GM19372 (cell line): ENCODE measurements around the gene CATSPERD.
"Not testable (repeated sequence)": the region's sequence is repeated elsewhere in the genome, so short reads cannot be mapped to it uniquely, and the experiment has no call there.

Experiments used
- ATAC-seq: cut with Tn5 transposase; IDR thresholded peaks from one replicate; pipeline ENCODE4 v1.9.1; 2021; ENCODE audit warnings: mild to moderate bottlenecking, low read depth, moderate library complexity; ENCODE audit not compliant: unreplicated experiment

Gene CATSPERD

GRCh38 chr19:5697022-5697889 lies 23.2 kb upstream of the CATSPERD start:
- no peak for ATAC-seq

DNA sequence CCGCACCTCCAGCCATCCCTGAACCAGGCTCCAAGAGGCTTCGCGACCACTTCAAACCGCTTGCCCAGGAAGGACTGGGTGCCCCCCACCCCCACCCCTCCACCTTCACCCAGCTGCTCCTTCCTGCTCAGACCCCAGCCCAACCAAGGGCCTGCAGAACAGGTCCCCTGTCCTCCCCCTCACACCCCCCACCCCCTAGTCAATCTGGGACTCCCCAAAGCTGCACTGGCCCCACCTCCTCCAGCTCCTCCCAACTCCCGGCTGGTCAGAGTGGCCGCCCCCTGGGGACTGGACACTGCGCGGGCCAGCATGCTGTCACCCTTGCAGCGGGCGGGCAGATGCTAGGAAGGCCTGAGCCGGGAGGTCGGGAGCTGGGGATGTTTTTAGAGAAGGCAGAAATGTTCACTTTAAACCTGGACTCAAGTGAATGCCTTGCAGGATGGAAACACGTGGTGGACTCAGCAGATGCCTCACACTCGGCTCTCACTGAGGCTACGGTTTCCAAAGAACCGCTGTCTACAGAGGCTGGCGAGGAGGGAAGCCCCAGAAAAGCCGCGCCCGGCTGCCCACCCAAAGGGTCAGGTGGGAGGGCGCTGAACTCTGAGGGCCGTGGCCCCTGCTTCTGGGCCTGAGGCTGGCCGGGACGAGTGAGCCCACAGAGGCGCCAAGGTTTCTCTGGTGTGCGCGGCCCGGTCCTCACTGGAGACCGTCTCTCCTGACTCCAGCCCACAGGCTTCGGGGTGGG lies 22.4 kb upstream of the CATSPERD start:
- ATAC-seq: no peak

GRCh38 chr19:5698635-5699422 lies 21.6 kb upstream of the CATSPERD start:
- ATAC-seq: no peak

- ATAC-seq: no peak
These were observed 19.9 kb upstream of the CATSPERD start for GRCh38 chr19:5700455-5701092.

GRCh38 chr19:5702053-5702410 lies 18.4 kb upstream of the CATSPERD start:
- ATAC-seq: not testable (repeated sequence)

GRCh38 chr19:5703819-5704818 lies 16.3 kb upstream of the CATSPERD start:
- ATAC-seq: no peak

DNA sequence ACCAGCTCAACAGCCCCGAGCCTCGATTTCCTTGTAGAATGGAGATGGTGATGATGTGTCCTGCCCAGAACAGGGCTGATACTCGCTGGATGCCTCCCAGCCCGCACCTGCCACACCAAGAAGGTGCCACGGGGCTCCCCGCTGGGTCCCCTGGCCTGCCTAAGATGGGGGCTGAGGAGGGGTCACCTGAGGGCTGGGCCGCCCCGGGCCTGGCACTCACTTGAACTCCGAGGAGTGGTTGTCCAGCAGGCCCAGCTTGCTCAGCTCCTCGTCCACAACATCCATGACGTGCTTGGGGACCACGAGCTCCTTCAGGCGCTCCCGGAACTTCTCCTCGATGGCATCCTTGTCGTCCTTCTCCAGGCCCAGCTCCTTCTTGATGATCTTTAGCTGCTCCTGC lies 14.9 kb upstream of the CATSPERD start:
- ATAC-seq: no peak

DNA sequence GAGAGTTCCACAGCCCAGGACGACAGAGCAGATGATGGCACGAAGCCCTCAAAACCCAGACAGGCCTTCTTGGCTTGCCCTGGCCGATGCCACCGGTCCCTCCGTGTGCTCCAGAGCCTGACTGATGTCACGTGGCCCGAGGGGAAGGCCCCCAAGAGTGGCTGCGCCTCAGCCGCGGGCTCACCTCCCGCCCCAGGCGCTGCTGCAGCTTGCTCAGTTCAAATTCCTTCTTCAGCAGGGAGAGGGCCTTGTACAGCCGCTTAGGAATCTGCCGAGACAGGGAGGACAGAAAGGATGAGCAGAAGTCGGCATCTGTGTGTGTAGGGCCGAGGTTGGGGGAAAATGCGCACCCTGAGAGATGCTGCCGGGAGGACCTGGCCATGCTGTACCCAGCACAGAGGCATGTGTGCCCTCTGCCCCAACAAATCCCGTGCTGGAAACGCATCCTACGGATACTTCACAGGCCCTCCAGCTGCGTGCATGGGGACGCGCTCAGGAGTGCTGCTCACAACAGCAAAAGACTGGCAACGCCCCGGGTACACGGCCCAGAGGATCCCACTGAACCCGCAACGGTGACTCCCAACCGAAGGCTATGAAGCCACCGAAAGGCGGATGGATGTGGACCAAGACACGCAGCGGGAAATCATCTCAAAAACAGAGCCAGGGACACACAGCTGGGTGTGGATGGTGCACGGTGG lies 13.4 kb upstream of the CATSPERD start:
- ATAC-seq: no peak

- no peak for ATAC-seq
These were observed 12.6 kb upstream of the CATSPERD start for GRCh38 chr19:5707576-5708575.

- no peak for ATAC-seq
These were observed 9.4 kb upstream of the CATSPERD start for GRCh38 chr19:5711025-5711424.

DNA sequence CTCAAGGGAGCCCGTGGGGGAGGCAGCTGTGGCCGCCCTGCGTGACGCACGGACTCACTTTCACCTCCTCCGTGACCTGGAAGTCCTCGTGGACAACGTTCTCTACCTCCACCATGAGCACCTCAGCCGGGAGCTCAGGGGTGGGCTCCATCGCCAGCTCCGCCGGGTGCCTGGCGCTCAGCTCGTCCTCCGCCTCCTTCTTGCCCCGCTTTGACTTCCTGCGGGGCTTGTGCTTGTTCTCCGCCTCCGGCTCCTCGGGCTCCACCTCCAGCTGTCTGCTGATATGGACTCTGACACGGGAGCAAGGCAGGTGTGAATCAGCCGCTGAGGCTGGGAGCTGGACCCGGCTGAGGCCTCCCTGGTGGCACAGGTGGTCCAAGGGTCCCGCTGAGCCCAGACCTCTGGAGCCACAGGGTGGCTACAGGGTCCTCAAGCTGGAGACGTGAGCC lies 8.7 kb upstream of the CATSPERD start:
- ATAC-seq: no peak

DNA sequence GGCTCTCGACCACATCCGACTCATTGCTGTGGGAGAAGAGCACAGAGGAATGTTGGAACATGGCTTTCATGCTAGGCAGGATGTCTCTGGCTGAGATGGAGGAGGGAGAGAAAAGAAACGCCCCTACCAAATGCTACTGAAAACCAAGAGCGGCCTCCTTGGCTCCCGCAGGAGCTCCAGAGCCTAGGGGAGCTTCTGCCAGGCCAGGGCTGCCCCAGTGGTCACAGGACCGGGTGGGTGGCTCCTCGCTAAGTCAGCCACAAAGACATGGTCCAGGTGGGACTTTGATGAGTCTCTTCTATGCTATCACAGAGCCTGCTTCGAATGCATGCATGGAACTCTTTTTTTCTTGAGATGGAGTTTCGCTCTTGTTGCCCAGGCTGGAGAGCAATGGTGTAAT lies 7.2 kb upstream of the CATSPERD start:
- ATAC-seq: no peak

GRCh38 chr19:5714816-5715215 lies 5.6 kb upstream of the CATSPERD start:
- ATAC-seq: no peak

DNA sequence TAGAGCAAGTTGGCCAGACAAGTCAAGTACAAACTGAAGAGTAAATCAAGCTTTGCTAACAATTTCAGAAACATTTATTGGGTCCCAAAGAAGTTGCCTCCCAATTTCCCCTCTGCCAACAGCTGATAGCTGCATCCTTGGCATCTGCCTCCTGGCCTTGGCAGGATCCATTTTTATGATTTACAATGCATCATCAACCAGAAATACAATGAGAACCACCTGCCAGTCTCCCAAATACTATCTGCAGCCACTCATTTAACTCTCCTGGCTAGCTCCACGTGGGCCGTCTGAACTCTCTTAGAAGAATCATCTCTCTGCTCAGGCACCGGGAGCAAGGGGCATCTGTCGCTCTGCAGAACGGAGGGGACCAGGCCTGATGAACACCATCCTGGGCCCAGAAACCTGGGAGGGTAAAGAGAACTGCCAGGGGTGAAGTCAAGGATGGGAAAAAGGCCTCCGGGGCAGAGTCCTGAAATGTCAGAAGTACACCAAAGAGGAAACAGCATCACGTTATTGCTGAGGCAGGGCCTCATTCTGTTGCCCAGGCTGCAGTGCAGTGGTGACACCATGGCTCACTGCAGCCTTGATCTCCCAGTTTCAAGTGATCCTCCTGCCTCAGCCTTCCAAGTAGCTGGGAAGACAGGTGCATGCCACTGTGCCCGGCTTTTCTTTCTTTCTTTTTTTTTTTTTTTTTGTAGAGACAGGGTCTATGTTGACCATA lies 3.1 kb upstream of the CATSPERD start:
- no peak for ATAC-seq

DNA sequence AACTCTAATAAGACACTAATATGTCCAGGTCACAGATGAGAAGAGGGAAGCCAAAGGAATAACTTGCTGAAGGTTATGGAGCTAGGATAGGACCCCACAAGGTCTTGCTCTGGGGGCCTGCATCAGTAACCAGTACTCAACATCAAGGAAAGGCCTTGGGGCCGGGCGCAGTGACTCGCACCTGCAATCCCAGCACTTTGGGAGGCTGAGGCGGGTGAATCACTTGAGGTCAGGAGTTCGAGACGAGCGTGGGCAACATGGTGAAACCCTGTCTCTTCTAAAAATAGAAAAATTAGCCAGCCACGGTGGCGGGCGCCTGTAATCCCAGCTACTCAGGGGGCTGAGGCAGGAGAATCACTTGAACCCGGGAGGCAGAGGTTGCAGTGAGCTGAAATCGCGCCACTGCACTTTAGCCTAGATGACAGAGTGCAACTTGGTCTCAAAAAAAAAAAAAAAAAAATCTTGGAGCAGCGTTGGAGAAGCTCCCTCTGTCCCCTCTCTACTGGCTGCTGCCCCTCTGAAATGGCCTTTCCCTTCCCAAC lies 2.3 kb upstream of the CATSPERD start:
- no peak for ATAC-seq

GRCh38 chr19:5718579-5719273 lies 1.7 kb upstream of the CATSPERD start:
- ATAC-seq: no peak
